GM12875 (cell line): ENCODE data around the gene ARMC2.

Experiments used
- H3K4me3 ChIP-seq: one replicate; pipeline ENCODE4 v1.5.1; 2011; ENCODE audit warnings: low read depth, low read length, control low read depth
- CTCF ChIP-seq: IDR thresholded peaks from 2 replicates; pipeline ENCODE4 v1.5.1; 2011; ENCODE audit warnings: low read depth, mild to moderate bottlenecking, control low read depth, inconsistent platforms, low read length, moderate library complexity, borderline replicate concordance; ENCODE audit not compliant: insufficient read depth

Gene ARMC2

GRCh38 chr6:108896111-108896661 lies 48.0 kb downstream of the ARMC2 start:
- no peak for TF ChIP-seq CTCF
- H3K4me3 ChIP-seq: no peak overlapping the region

GRCh38 chr6:108897371-108897770 lies 49.1 kb downstream of the ARMC2 start:
- no peak overlapping the region for H3K4me3 ChIP-seq
- TF ChIP-seq CTCF: no peak

GRCh38 chr6:108902382-108902792 lies 54.2 kb downstream of the ARMC2 start:
- TF ChIP-seq CTCF: no peak
- H3K4me3 ChIP-seq: no peak overlapping the region

- H3K4me3 ChIP-seq: no peak overlapping the region
- no peak for TF ChIP-seq CTCF
These were observed 55.6 kb downstream of the ARMC2 start for GRCh38 chr6:108903796-108904195.

GRCh38 chr6:108904741-108905140 lies 56.5 kb downstream of the ARMC2 start:
- H3K4me3 ChIP-seq: no peak overlapping the region
- no peak for TF ChIP-seq CTCF

GRCh38 chr6:108914235-108915022 lies 66.2 kb downstream of the ARMC2 start:
- H3K4me3 ChIP-seq: no peak overlapping the region
- peak; percentile 67 for TF ChIP-seq CTCF

GRCh38 chr6:108915258-108915657 lies 67.0 kb downstream of the ARMC2 start:
- no peak for TF ChIP-seq CTCF
- H3K4me3 ChIP-seq: no peak overlapping the region
